Subcutaneous abdominal adipose tissue (tissue), 5 donors: ENCODE measurements around the gene KIF21B.
"Not testable (repeated sequence)": the region's sequence is repeated elsewhere in the genome, so short reads cannot be mapped to it uniquely, and the experiment has no call there.

ENCODE experiments used
- H3K27ac ChIP-seq: one replicate; pipeline ENCODE4 v1.7.0; 2013; ENCODE audit warnings: low read depth, mild to moderate bottlenecking, inconsistent platforms, low read length, moderate library complexity
- H3K27me3 ChIP-seq, 5 donors: one replicate each; pipeline ENCODE4 v1.7.0; 2013; ENCODE audit warnings: low read length in 5 of 5, inconsistent platforms in 1 of 5; ENCODE audit not compliant: control insufficient read depth in 5 of 5, insufficient read depth in 4 of 5
- H3K36me3 ChIP-seq, 5 donors: one replicate each; pipeline ENCODE4 v1.7.0; 2013; ENCODE audit warnings: low read length in 5 of 5; ENCODE audit not compliant: control insufficient read depth in 5 of 5, insufficient read depth in 5 of 5
- H3K4me1 ChIP-seq, 5 donors: one replicate each; pipeline ENCODE4 v1.7.0; 2013; ENCODE audit warnings: low read length in 5 of 5, mild to moderate bottlenecking in 3 of 5, moderate library complexity in 1 of 5; ENCODE audit not compliant: control insufficient read depth in 5 of 5, insufficient read depth in 5 of 5
- H3K4me3 ChIP-seq, 5 donors: one replicate each; pipeline ENCODE4 v1.7.0; 2013; ENCODE audit warnings: low read length in 5 of 5, low read depth in 1 of 5
- H3K9ac ChIP-seq, 5 donors: one replicate each; pipeline ENCODE4 v1.7.0; 2013; ENCODE audit warnings: low read length in 5 of 5, mild to moderate bottlenecking in 4 of 5, moderate library complexity in 3 of 5
- H3K9me3 ChIP-seq, 5 donors: one replicate each; pipeline ENCODE4 v1.7.0; 2013; ENCODE audit warnings: low read length in 5 of 5; ENCODE audit not compliant: control insufficient read depth in 5 of 5
- donor health status: healthy.
- donor health status: healthy.
- donor health status: healthy.
- donor health status: healthy.
- donor health status: healthy.

The KIF21B gene

GRCh38 chr1:200968469-200969410 is 54.8 kb downstream of the KIF21B start:
- Histone ChIP-seq H3K9ac (no peak overlapping the region), H3K4me3 (no peak overlapping the region), H3K4me1 (no peaks in the 10 kb centered on the region), H3K36me3 (no peaks in the 10 kb centered on the region), H3K27ac (no peak overlapping the region), H3K27me3 (peaks cover 0 to 5% (median 2%) of the 10 kb centered on the region in 5 donors), H3K9me3 (no peaks in the 10 kb centered on the region)

GRCh38 chr1:200967693-200968468 is 55.6 kb downstream of the KIF21B start:
- H3K27me3 ChIP-seq: peaks cover 0 to 5% (median 2%) of the 10 kb centered on the region in 5 donors
- H3K9ac ChIP-seq: no peak overlapping the region
- H3K27ac ChIP-seq: no peak overlapping the region
- H3K4me3 ChIP-seq: no peak overlapping the region
- no peaks in the 10 kb centered on the region for H3K36me3 ChIP-seq
- H3K4me1 ChIP-seq: no peaks in the 10 kb centered on the region
- no peaks in the 10 kb centered on the region for H3K9me3 ChIP-seq

GRCh38 chr1:200966934-200967333 is 56.6 kb downstream of the KIF21B start:
- Histone ChIP-seq H3K36me3 (no peaks in the 10 kb centered on the region), H3K27ac (no peak overlapping the region), H3K4me3 (no peak overlapping the region), H3K9me3 (no peaks in the 10 kb centered on the region), H3K4me1 (no peaks in the 10 kb centered on the region), H3K27me3 (peaks cover 0 to 5% (median 2%) of the 10 kb centered on the region in 5 donors), H3K9ac (no peak overlapping the region)

GRCh38 chr1:200965111-200965805 is 58.3 kb downstream of the KIF21B start:
- no peak overlapping the region for H3K9ac ChIP-seq
- peaks cover 0 to 3% (median 0%) of the 10 kb centered on the region in 5 donors for H3K27me3 ChIP-seq
- no peaks in the 10 kb centered on the region for H3K36me3 ChIP-seq
- no peak overlapping the region for H3K27ac ChIP-seq
- no peaks in the 10 kb centered on the region for H3K4me1 ChIP-seq
- no peaks in the 10 kb centered on the region for H3K9me3 ChIP-seq
- no peak overlapping the region for H3K4me3 ChIP-seq

GRCh38 chr1:200963888-200964287 is 59.6 kb downstream of the KIF21B start:
- not testable (repeated sequence) for H3K36me3 ChIP-seq, H3K4me3 ChIP-seq, H3K4me1 ChIP-seq, H3K9ac ChIP-seq, H3K27ac ChIP-seq, H3K9me3 ChIP-seq
- H3K27me3 ChIP-seq: peaks cover 0 to 10% (median 5%) of the 10 kb centered on the region in 5 donors

GRCh38 chr1:200963076-200963475 is 60.4 kb downstream of the KIF21B start:
- no peaks in the 10 kb centered on the region for H3K9me3 ChIP-seq
- H3K9ac ChIP-seq: no peak overlapping the region
- H3K27me3 ChIP-seq: peaks cover 0 to 10% (median 5%) of the 10 kb centered on the region in 5 donors
- H3K27ac ChIP-seq: no peak overlapping the region
- H3K4me3 ChIP-seq: no peak overlapping the region
- H3K36me3 ChIP-seq: no peaks in the 10 kb centered on the region
- H3K4me1 ChIP-seq: no peaks in the 10 kb centered on the region

GRCh38 chr1:200962631-200963030 is 60.9 kb downstream of the KIF21B start:
- Histone ChIP-seq H3K9me3 (no peaks in the 10 kb centered on the region), H3K4me3 (no peak overlapping the region), H3K9ac (no peak overlapping the region), H3K27ac (no peak overlapping the region), H3K36me3 (no peaks in the 10 kb centered on the region), H3K27me3 (peaks cover 0 to 10% (median 5%) of the 10 kb centered on the region in 5 donors), H3K4me1 (no peaks in the 10 kb centered on the region)

GRCh38 chr1:200962151-200962550 is 61.4 kb downstream of the KIF21B start:
- H3K4me1 ChIP-seq, H3K4me3 ChIP-seq, H3K9ac ChIP-seq, H3K9me3 ChIP-seq, H3K36me3 ChIP-seq, H3K27ac ChIP-seq: not testable (repeated sequence)
- peaks cover 0 to 10% (median 5%) of the 10 kb centered on the region in 5 donors for H3K27me3 ChIP-seq

- Histone ChIP-seq H3K27me3 (peaks cover 0 to 10% (median 5%) of the 10 kb centered on the region in 5 donors), H3K4me1 (no peaks in the 10 kb centered on the region), H3K4me3 (no peak overlapping the region), H3K9ac (no peak overlapping the region), H3K27ac (no peak overlapping the region), H3K9me3 (no peaks in the 10 kb centered on the region), H3K36me3 (no peaks in the 10 kb centered on the region)
Observed at GRCh38 chr1:200960948-200961340, 62.6 kb downstream of the KIF21B start.
